Measurements from ENCODE around the gene TMEM95. TPM values are rescaled to one million over a fixed set of nuclear protein-coding genes. Genes with fewer than 3 reads are reported as not detected.
A peak's percentile ranks its signal among the peaks of the same experiment; 100 is the strongest.

TMEM95 gene
- total RNA-seq, 1 donor from 2014 or later = not detected

- no peak for TF ChIP-seq CTCF (IDR thresholded peaks at IDR 0.05)
- DNase-seq (ENCODE audit: low spot score in 2 of 2) = no peak
- H3K36me3 ChIP-seq = peaks cover 9 to 17% of the 10 kb centered on the region in 2 donors
- H3K27me3 ChIP-seq = no peaks in the 10 kb centered on the region
- peaks cover 4 to 20% of the 10 kb centered on the region in 2 donors for H3K4me1 ChIP-seq
- H3K4me3 ChIP-seq = peak overlapping the region in 1 of 2 donors; percentile 65
- intact Hi-C loops (cut with DNase I) = no loop called here
- H3K27ac ChIP-seq = peak overlapping the region; percentile 29 to 54
- no peaks in the 10 kb centered on the region for H3K9me3 ChIP-seq
Measured at GRCh38 chr17:7384489-7385081, 29.6 kb downstream of the TMEM95 start.

DNA sequence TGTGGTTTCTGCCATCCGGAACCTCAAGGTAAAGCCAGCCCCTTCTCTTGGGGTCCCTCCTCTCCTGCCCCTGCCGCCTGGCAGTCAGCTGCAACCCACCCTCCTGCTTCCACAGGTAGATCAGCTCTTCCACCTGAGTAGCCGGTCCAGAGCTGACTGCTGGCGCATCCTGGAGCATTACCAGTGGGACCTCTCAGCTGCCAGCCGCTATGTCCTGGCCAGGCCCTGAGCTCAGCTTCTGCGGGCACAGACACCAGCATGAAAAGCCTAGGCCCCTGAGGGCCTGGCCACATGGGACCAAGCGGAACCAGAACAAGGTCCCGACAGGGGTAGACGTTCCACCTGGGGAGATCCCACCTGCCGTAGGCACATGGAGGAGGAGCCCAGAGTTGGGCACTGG, 33.9 kb downstream of the TMEM95 start:
- no peak overlapping the region for H3K4me3 ChIP-seq
- no peak overlapping the region for H3K27ac ChIP-seq
- H3K36me3 ChIP-seq = peaks cover 17 to 41% of the 10 kb centered on the region in 2 donors
- intact Hi-C loops (cut with DNase I) = no loop called here
- no peak for TF ChIP-seq CTCF (IDR thresholded peaks at IDR 0.05)
- H3K27me3 ChIP-seq = no peaks in the 10 kb centered on the region
- H3K9me3 ChIP-seq = no peaks in the 10 kb centered on the region
- no peak for DNase-seq (ENCODE audit: low spot score in 2 of 2)
- peaks cover 5 to 12% of the 10 kb centered on the region in 2 donors for H3K4me1 ChIP-seq

- H3K36me3 ChIP-seq = peaks cover 17 to 41% of the 10 kb centered on the region in 2 donors
- TF ChIP-seq CTCF (IDR thresholded peaks at IDR 0.05) = no peak
- intact Hi-C loops (cut with DNase I) = no loop called here
Measured at GRCh38 chr17:7389924-7390910, 35.3 kb downstream of the TMEM95 start.

GRCh38 chr17:7391307-7391706, 36.4 kb downstream of the TMEM95 start:
- intact Hi-C loops (cut with DNase I) = no loop called here
- Histone ChIP-seq H3K4me3 (no peak overlapping the region), H3K27ac (no peak overlapping the region), H3K36me3 (peaks cover 17 to 41% of the 10 kb centered on the region in 2 donors), H3K27me3 (no peaks in the 10 kb centered on the region), H3K4me1 (peaks cover 5 to 14% of the 10 kb centered on the region in 2 donors), H3K9me3 (no peaks in the 10 kb centered on the region)
- TF ChIP-seq CTCF (IDR thresholded peaks at IDR 0.05) = no peak
- DNase-seq (ENCODE audit: low spot score in 2 of 2) = no peak

More at GRCh38 chr17:7389924-7390910, 35.3 kb downstream of the TMEM95 start:
- DNase-seq (ENCODE audit: low spot score in 2 of 2) = no peak
- H3K4me1 ChIP-seq = peaks cover 5 to 12% of the 10 kb centered on the region in 2 donors
- H3K4me3 ChIP-seq = no peak overlapping the region
- H3K9me3 ChIP-seq = no peaks in the 10 kb centered on the region
- H3K27ac ChIP-seq = no peak overlapping the region
- H3K27me3 ChIP-seq = no peaks in the 10 kb centered on the region

GRCh38 chr17:7392696-7393612, 38.0 kb downstream of the TMEM95 start:
- DNase-seq (ENCODE audit: low spot score in 2 of 2) = no peak
- H3K4me3 ChIP-seq = peak overlapping the region; percentile 78 to 85
- no peak for TF ChIP-seq CTCF (IDR thresholded peaks at IDR 0.05)
- H3K4me1 ChIP-seq = peaks cover 5 to 14% of the 10 kb centered on the region in 2 donors
- peak overlapping the region; percentile 0 to 91 for H3K27ac ChIP-seq
- intact Hi-C loops (cut with DNase I) = no loop called here
- H3K27me3 ChIP-seq = no peaks in the 10 kb centered on the region
- H3K9me3 ChIP-seq = no peaks in the 10 kb centered on the region
- H3K36me3 ChIP-seq = peaks cover 17 to 41% of the 10 kb centered on the region in 2 donors
